Measurements from ENCODE around the gene RRAGD. TPM values are rescaled to one million over a fixed set of nuclear protein-coding genes. Genes with fewer than 3 reads are reported as not detected.

Gene RRAGD
- total RNA-seq, 1 donor from 2014 or later: 1.2 TPM

DNA sequence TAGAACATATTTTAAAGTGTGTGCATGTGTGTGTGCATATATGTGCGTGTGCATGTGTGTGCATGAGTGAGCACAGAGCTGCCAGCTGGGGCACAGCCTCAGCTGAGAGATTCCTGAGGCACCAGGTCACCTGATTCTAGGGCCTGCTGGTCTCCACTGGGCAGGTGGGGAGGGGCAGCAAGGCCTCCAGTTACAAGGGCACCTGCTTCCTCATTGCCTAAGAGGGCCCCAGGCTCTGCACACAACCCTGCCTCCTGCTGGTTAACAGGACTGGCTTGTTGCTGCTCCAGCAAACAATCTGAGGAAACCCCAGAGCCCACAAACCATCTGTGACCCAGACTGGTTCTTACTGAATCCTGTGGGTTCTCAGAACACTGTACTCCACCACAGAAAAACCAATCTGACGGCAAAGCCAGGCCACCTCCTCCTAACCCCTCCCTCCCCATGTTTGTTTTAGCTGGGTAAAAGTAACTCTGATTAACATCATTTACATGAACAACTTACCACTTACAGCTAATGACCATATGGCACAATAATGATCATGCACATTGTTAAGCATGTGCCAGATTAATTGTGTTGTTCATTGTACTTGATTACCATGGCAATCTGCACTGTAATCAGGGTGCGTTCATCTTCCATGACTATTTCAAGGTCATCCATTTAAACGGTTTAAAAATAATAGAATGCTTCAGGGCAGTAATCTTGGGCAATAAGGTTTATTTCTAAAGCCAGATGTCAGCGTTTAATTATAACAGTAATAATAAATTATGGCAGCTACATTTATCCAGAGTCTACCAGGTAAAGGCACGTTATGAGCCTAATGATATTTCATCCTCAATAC lies 36.4 kb downstream of the RRAGD start:
- DNase-seq: peak; percentile 37

DNA sequence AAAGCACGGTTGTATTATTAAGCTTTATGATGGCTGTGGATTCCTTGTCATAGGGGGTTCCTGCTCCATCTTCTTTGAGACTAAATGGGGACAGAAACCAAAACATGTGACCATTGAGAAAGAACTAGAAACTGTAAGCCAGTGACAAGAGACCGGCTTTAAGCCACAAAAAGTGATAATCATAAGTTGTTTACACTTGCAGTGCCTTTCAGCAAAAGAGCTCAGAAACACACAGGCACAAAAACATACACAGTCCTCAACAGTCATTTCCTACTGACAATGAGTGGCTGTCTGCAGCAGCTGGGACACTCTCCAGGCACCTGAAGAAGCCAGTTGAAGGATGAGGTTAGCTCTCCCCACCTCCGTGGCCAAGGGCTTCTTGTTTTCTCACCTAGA lies 39.6 kb downstream of the RRAGD start:
- no peak for DNase-seq

DNA sequence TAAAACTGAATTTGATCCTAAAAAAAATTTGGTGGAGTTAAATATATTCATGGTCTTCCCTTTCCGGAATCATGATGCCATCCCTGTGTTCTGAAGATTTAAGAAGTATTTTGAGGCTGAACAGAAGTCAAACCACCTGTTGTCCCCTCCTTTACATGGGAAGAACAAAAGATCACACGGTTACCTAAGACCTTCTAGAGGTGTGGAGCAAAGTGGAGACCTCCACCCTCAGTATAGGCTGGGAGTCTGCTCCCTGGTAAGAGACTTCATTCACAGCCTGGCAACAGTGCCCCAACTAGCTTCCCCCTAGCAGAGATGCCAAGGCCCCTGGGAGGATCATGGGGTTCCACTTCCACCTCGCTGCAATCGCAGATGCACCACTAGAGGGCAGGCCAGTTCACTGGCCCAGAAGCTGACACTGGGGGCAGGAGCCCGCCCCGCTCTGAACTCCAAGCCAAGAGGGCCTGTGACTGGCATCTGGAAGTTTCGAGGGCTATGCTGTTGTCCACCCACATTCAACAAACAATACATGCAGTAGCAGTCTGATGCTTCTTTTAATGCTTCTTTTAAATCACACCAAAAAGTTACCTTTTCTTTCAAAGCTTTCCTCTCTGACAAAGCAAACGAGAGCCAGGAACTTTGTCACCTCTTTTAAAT lies 40.1 kb downstream of the RRAGD start:
- DNase-seq: peak; percentile 80

DNA sequence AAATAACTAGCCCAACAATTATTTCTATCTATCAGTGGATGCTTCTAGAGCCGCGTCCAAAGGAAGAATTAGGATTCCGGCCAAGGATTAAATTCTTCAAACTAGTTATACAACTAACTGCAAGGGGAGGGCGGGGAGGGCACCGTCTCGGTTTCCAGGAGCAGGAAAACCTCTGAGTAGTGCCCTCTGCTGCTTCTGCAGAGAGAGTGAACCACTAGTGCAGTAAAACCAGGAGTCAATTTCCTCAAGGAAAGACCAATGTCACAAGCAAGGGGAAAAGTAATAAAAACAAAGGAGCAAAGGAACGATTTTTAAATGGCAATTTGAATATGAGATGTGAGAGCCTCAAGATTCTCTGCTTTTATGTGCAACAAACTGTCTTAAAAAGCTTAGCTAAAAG lies 43.1 kb downstream of the RRAGD start:
- peak; percentile 77 for DNase-seq

DNA sequence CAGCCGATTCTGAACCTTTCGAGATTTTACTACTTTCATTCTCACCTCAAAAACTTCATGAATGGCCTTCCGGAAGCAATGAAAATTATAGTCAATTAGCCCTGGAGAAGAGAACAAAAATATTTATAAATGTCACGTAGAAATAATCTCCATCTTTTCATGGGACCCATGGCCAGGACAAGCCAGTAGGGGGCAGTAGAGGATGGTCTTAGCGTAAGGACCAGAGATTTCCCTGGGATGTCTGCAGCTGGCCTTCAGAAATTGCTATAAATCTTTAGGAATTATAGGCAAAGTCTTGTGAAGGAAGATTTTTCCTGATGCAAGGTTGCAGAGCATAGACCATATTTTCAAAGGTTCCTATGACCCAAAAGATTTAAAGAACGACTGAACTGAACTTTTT lies 44.0 kb downstream of the RRAGD start:
- peak; percentile 83 for DNase-seq

DNA sequence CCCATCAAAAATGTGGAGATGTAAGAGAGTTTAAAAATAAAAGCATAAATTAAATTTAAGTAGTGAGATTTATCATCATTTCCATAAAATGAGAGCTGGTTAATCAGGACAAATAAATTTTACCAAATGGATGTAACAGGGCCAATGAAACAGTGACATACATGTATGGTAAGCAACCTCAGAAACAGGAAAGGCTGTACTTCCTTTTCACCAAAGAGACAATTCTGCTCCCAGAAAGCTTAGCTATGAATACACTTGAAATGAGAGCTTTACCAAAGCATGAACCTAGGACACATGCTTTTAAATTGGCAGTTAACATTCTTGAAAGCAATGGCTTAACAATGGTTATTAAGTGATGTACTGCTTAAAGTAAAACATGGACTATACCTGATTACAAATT lies 47.5 kb downstream of the RRAGD start:
- peak; percentile 64 for DNase-seq

DNA sequence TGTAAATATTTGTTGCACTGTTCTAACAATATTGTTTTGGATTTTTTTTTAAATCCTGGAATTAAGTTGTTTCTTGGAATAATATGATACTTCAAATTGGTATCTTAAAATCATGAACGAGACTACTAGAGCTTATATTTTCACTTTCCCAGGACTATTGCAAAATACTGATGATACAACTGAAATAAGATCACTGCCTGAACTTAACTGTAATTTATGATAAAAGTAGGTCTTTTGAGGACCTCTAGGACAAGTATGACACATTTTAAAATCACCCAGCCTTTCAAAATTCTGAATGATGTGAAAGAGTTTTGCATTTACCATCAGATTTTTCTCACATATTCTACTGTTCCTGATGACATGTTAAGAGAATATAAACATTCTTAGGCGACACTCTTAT lies 50.9 kb downstream of the RRAGD start:
- no peak for DNase-seq

DNA sequence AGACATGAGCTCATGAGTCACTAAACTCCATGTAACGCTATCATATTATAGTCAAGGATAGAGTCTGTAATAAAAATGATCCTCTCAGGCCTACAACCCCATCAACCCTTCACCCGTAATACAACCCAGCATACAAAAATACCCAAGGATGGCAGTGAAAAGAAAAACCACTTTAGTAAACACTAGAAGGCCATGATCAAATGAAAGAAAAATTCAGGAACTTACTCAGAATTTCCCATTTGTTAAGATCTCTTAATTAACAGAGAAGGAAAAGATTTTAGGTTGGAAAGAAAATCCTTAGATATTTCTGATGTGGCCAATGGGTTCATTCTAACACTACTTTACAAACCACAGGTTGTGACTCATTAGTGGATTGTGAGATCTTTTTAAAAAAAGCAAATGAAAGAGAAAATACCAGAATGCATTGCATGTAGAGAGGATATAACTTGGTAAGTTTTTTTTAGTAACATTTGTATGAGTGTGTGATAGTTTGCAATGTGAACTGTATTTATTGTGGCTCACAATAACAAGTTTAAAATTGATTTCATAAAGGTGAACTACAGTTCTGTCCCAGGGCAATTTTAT lies 51.6 kb downstream of the RRAGD start:
- no peak for DNase-seq

DNA sequence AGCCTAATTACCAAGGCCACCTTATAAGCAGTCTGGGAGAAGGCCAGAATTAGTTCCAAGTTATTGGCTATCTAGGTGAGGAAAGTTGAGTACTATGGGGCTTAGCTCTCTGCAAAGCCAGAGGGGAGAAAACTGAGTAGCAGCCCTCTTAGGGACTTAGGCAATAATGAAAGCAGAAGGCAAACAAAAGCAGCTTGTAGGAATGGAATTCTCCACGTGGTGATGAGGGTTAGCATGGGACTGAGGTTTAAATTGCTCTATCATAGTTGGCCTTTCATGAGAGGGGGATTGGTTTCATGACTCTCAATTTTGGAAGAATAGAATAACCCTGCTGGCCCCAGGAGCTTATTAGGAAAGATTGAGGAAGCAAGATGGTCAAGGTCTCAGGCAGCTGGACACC lies 52.5 kb downstream of the RRAGD start:
- DNase-seq: no peak

DNA sequence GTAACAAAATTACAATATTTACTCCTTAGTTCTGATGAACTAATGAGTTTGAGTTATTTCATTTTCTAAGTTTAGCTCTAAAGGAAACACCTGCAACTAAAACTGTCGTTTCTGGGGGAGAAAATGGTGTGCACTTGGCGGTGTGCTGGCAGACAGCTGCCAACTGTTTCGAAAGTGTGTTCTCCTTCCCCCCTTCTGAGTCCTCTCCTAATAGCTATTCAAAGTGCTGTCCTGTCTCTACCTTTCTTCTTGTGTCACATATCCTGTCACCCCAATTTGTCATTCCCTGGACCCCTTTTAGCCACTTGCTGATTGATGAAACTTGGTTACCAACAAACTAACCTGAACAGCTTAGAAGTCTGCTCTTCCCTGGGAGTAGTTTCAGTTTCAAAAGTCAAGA lies 54.7 kb downstream of the RRAGD start:
- DNase-seq: peak; percentile 67

DNA sequence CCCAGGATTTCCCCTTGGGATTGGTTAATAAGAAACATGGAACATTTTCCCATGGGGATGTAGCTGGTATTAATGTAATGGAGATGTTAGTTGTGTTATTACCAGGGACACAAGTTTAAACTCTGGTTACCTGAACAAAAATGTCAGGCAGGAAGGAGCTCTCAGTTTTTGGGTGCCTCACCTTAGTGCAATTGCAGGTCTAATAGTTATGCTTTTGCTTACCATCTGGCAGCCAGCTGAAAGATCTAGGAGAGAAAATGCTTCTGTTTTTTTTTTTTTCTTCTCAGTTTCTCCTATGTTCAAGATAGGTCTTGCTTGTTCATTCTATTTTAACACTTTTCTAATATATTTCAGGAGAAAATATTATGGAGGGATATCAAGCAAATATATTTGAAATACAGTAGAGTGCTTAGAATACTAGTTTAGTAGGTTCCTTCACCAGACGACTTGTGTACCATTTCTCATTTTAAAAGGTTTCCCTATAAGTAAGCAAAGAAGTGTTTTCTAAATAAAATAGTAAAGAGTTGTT lies 55.4 kb downstream of the RRAGD start:
- DNase-seq: no peak

DNA sequence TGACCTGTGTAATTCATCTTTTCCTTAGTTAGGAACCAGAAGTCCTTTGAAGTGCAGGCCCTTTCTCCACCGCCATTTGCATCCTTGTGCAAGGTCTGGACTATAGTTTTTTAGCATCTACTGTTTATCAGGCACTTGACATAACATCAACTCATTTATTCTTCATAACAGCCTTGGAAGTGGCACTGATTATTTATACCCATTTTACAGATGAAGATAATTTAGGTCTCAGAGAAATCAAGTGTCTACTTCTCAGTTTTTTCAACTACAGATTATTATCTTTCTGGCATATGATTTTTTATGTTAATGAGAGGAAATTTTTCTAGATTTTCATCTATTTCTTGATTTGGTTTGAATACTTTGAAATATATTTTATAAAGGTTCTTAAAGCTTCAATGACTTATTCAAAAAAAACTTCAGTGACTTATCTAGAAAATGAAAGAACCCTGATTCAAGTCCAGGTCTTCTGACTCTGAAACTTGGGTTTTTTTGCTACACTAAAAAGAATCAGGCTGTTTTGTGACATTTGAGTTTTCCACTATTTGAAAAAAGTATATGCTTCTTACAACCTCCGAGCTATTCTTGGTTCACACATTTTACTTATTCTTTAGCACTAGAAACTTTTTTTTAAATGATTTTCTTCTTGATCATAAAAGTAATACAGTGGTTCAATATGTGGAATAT lies 56.4 kb downstream of the RRAGD start:
- DNase-seq: no peak

DNA sequence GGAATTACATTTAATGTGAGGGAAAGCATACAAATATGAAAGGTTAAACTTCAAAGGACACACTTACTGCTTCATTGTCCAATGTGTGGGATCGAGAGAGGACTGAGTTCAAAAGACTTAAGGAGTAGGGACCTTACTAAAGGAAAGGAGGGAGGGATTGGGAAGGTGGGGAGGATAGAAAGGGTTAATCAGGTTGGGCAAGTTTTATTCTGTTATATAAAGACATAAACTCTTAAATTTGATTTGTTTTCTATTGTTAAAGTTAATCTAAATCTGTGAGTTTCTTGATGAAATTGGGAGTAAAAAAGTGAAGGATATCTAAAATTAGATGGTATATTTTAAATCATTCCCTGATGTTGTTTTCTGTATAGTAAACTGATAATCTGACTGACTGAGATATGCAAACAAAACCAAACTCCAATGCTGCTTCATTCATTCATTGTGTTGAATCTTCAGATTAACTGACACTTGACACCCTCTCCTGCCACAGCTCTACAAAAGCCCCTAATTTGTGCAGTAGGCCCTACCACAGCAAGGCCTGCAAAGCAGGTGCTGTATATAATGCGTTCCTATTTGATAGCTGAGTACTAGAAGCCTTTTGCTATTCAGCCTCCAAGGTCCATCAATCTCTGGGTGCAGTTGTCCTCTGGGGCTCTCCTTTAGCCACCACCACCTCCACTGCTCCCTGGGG lies 58.2 kb downstream of the RRAGD start:
- DNase-seq: no peak

DNA sequence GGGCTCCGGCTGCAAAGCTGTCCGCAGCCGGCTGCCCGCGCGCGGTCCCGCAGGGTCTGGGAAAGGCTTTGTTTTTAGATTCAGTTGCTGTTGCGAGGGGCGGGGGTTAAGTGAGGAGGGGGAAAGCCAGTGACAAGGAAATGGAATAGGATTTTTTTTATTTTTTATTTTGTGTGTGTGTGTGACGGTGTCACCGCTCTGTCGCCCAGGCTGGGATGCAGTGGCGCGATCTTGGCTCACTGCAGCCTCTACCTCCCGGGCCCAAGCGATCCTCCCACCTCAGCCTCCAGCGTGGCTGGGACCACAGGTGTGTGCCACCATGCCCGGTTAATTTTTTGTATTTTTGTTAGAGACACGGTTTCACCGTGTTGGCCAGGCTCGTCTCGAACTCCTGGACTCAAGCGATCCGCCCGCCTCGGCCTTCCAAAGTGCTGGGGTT lies 58.9 kb downstream of the RRAGD start:
- no peak for DNase-seq

DNA sequence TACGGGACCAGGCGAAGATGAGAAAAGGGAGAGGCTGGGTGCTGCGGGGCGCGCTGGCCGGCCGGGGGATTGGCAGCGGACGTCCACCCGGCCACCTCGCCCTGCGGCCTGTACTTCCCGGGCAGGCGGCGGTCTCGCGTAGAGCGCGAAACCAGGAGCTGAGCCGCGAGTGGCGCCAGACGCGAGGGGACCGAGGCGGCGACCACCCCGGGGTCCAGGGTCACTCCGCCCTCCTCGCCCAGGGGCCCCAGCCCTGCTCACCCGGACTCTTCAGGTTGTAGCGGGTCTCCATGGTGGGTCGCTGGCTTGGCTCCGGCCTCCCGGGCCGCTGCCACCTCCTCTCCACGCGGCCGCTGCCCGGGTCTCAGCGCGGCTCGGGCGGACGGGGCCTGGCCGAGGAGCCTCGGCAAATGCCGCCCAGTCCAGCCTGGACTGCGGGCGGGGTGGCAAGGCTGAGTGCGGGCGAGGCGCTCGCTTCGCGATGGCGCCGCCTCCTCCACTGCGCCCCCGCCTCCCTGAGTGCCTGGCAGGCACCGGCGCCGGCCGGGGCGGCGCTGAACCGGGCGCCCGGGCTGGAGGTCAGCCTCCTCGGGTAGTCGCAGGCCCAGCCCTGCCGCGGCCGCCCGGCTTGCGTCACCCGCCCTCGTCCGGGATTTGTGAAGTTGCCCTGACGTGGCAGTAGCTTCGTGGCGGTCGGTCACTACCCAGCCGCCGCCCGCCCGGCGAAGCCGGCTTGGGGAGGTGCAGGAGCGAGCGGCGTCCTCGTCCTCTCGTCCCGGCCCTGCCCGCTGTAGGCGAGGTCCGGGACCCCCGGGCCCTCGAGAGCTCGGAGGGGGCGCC lies 59.6 kb downstream of the RRAGD start, which contains the start of gene UBE2J1:
Gene UBE2J1, minus strand, starts transcription at position 445 of the 840 bp plus-strand sequence. Its CDS starts 153 bp downstream, at position 292.
- DNase-seq: peak; percentile 96

DNA sequence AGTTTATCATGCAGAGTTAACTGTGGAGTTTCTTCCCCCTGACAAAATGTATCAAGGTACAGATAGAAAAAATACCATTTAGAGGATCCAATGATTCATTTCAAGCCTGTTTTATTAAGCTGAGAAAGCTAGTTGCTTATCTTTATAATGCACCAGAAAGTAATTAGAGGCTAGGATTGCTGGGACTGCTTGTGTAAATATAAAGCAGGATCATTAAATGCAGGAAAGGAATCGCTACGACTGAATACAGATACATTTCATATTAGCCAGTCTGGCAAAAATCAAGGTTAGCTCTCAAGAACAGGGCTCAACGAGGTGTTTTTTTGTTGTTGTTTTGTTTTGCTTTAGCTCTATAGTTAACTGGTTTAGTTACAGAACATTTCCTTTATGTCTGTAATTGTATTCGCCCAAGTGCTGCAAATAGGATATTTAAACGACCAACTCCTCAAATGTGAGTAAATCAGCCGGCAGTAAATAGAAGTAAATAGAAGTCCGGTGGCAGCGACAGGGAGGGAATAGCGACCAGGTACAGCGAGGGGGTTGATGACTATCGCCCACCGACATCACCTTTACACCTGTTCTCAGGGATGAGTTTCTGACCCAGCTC lies 60.3 kb downstream of the RRAGD start:
- peak; percentile 29 for DNase-seq

DNA sequence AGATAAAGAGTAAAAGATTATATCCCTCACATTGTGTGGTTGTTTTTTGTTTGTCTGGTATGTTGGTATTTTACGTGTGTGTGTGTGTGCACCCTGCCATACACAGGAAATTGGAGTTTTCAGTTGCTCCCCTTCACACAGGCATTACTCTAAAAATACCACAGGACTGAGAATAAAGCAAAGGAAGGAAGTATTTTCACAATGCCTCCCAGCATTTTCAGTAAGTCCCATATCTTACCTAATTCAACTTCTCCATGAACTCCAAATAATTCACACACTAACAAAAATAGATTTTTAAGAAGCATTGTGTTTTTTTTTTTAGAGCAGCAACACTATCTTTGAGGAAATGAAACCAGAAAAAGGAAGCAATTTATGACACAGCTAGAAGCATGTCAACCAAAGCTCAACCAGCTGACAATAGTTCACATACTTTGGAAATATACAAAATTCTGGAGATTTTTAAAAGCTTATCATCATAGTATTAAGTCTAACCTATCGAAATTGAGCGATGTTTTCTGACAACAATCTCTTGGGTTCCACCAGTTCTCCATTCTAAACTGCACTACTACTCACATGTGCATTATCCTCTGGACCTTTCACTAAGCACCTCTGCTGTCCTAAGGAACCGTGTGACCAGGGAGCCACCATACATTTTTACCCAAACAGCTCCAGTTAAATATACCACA lies 61.6 kb downstream of the RRAGD start:
- DNase-seq: peak; percentile 89

DNA sequence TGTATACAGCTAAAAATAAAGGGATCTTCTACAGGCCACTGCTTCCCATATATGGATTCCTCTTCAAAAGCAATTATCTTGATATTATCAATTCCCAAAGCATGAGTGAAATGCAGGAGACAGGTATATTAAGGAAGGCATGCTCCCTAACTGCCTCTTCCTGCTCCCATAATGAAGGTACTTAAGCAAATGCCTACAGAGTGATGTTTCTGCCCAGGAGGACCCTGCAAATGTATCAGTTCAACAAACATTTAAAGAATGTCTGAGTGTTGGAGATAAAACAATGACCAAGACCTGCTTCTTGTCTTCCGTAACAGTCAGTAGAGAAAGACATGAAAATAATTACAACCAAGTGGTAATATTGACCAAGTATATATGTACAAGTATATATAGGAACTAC lies 63.7 kb downstream of the RRAGD start:
- DNase-seq: peak; percentile 19

DNA sequence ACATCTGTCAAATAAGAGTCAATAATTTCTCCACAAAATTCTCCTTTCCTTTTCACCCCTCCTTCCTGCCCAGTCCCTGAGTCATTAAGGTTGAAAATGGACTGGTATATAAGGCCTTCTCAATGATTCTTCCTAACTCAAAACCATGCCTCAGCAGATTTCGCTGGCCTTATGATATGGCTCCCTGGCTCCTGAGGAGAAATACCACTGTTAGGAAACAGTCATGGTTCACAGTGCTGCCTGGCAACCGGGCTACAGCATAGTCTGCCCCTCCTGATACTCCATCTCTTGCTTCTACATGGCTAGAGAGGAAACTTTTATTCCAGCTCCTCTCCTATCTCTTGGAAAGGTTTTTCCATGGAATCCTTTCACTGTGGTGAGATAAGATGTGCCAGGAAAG lies 64.2 kb downstream of the RRAGD start:
- DNase-seq: peak; percentile 44

DNA sequence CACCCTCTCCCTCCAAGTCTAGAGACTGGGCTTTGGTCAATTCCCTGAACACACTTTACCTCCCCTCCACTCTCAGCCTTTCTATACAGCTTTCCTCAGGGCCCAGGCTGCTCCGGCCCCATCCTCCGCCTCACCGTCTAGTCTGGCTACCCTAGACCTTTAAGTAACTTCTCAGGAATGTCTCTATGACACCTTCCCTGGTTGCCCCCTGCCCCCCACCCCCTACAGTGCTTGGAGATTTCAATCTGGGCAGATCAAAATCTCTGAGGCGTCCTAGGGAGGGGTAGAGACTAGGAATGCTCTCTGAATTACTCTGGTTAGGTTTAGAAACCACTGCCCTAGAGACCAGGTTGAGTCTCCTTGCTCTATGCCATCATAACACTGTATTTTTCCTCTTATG lies 65.6 kb downstream of the RRAGD start:
- DNase-seq: no peak
